IPS-11a (cell line): Measurements from ENCODE around the gene NDUFA8.

Experiments used
- H3K4me3 ChIP-seq: one replicate; pipeline ENCODE4 v1.5.1; 2013; ENCODE audit warnings: low read depth, low read length, control low read depth

The NDUFA8 gene

DNA sequence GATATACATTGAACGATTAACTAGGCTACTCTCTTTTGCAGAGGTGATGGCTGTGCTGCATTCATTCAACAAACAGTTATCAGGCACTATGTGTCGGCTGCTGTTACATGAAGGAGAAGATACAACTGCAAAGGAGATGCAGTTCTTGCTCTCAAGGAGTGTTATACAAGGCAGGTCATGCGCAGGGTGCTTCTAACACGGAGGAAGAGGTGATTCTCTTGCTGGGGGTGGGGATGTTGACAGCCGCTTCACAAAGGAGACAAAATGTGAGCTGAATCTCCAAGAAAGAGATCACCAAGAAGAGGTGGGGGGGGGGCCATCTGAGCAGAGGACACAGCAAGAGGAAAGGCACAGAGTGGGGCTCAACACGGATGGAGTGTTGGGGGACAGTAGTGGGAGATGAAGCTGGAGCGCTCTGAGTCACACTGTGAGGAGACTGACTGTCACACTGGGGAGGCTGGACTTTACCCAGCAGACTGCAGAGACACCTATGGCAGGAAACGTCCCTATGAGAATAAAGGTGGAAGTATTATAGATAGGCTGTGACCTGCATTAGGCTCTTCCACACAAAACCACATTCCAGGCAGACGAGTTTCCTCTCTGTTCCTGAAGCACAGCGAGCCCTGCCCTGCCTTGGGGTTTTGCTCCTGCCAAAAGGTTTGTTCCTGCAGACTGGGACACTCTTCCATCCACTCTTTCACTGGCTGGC, 20.9 kb downstream of the NDUFA8 start:
- H3K4me3 ChIP-seq: no peak overlapping the region

DNA sequence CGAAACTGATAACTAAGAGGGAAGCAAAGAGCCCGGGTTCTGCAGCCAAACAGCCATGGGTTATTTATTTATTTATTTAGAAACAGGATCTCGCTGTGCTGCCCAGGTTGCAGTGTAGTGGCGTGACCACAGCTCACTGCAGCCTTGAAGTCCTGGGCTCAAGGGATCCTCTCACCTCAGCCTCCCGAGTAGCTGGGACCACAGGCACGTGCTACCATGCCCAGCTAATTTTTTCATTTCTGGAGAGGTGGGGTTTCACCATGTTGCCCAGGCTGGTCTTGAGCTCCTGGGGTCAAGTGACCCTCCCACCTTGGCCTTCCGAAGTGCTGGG, 24.1 kb downstream of the NDUFA8 start:
- H3K4me3 ChIP-seq: no peak overlapping the region

DNA sequence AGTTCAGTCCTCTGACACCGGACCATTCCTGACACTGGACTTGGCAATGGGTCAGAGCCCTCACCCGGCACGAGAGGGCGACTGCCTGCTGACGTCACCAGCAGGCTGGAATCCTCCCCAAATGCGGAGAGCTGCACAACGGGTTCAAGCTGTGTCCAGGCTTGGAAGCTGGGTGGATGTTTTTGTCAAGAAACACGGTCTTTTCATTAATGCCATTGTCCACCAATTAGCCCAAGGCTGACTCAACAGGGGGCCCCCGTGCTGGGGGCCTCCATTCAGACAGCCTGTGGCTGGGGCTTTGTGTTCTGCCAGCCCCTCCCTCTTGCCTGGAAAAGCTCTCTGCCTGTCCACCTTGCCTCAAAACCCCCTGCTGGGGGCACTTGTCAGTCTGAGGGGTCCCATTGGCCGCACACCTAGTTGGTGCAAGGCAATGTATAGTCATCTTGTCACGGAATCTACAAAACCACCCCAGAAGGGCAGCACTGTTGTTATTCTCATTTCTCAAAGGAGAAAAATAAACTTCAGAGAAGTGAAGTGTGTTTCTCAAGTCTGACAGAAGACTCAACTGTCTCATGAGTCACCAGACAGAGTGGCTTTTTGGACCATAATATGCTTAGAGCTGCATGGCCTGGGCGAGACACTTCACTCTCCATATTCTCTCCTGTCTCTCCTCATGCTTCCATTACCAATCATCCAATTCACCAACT, 24.6 kb downstream of the NDUFA8 start:
- H3K4me3 ChIP-seq: no peak overlapping the region

DNA sequence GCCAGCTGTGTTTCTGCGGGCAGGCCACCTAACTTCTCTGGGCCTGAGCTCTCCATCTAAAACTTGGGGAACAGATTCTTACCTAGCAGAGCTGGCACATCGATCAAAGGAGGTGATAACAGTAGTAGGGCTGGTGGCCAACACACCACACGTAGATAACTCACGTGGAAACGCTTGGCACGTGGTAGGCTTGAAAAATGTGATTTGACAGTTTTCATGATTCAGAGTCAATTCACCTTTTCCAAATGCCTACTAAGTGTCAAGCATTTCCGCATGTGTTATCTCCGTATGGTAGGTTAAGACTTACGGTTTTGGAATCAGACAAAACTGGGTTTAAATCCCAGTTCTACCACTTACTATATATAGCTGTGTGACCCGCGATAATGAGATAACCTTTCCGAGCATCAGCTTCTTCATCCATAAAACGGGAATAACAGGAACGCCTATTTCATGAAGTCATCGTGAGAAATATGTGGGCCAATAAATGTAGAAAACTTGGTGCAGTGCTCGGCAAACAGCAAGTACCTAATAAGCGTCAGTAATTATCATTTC, 25.5 kb downstream of the NDUFA8 start:
- no peak overlapping the region for H3K4me3 ChIP-seq

DNA sequence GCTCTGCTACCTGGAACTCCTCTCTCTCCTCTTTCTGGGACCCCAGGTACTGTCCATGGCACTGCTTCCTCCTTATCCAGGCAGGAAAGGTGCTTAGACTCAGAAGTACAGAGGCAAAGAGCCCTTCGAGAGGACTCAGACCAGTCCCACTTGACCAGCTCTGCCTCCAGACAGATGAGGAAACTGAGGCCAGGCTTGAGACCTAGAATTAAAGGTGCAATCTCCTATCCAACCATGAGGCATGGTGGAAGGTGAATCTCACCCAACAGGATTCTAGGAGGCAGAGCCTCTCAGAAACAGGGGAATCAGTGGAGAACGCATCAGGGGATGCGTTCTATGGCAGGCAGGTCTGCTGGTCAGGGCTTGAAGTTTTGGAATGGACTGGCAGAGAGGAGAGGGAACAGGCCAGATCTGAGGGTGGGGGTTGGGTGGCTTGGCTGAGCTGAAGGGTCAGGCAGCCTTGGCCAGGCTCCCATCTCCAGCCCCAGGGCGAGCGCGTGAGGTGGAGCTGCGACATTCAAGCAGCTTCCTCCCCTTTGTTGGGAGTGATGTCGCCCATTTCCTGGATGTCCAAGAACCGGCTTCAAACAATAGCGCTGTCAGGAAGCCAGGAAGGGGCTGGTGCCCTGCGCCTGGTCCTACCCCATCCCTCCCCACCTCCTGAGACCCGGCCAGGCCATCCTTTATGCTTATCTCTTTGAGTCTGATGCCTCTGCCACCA, 26.2 kb downstream of the NDUFA8 start:
- H3K4me3 ChIP-seq: no peak overlapping the region

DNA sequence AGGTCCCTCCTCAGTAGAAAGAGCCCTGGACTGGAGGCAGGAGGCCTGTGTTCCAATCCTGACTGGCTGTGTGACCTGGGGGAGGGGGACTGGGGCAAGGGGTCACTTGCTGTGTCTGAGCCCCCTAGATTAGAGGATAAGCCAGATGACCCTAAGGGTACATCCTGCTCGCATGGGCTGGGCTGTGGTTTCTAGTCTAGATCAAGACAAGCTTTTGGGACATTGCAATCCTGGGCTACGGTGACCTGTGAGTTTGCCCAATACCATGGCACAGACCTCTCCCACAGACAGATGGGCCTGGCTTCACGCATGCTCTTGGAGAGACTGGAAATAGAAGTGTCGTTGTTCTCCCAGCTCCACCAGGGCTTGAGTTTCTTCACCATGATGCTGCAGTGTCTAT, 27.0 kb downstream of the NDUFA8 start:
- no peak overlapping the region for H3K4me3 ChIP-seq

DNA sequence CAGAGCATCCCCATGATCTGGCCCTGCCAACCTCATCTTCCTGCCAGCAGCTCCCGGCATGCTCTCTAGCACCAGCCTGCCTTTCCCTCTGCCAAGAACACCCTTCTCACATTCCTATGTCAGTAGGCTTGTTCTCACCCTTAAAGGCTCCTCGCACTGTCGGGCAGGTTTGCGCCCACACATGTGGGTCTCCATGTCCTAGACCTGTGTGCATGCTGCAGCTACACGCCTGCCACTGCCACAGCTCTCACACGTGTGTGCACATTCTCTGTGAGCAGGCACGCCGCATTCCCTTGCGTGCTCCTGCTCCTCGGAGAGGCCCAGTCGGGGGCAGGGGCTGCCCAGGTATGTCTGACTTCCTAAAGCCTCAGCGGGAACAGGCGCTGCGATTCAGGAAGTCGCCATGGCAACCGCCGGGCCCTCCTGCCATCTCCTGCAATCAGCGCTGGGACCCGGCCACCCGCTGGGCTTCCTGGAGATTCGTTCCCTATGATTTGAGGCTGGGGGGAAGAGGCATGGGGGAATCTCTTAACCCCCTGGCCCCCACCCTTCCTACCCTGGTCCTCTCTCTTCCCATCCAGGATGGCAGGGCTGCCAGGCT, 28.1 kb downstream of the NDUFA8 start:
- H3K4me3 ChIP-seq: no peak overlapping the region

DNA sequence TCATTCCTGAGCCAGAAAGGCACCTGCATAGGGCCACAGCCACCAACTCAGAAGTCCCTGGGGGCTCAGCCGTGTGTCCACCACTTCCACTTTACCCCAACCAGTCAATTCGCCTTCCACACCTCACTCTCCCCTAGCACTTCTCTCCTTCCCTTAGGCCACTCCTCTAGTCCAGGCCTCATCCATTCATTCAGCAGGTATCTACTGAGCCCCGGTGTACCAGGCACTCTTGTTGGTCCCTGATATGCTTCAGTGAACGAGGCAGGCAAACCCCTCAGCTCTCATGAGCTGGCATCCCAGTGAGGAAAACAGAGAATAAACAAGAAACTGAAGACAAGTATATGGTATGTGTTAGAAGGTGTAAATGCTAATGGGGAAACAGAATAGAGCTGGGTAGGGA, 28.7 kb downstream of the NDUFA8 start:
- no peak overlapping the region for H3K4me3 ChIP-seq

DNA sequence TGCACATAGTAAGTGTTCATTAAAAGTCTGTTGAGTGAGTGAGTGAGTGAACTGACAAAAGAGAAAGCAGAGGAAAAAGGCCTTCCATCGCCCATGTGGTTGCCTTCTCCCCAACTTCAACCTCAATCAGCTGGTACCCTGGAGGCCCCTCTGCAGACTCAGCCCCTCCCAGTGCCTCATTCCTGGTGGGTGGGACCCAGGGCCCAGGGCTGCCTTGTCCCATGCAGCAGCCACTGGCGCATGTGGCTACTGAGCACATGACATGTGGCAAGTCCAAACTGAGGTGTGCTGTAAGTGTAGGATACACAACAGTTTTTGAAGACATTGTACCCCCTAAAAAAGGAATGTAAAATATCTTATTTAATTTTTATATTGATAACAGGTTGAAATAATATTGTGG, 29.6 kb downstream of the NDUFA8 start:
- H3K4me3 ChIP-seq: no peak overlapping the region

DNA sequence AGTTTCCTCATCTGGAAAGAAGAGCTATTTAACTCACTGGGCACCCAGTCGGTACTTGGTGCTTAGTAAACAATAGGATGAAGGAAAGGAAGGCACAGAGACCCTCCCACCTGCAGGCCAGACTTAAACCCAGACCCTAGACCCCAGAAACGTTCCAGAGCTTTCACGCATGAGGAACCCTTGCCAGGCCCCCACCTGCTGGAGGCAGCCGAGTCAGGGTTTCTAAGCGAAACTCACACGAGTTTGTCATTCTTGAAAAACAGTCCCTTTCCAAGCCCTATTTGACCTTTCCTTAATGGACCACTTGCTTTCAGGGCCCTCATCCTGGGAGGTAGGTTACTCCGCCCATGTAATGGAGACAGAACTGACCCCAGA, 30.6 kb downstream of the NDUFA8 start:
- no peak overlapping the region for H3K4me3 ChIP-seq

DNA sequence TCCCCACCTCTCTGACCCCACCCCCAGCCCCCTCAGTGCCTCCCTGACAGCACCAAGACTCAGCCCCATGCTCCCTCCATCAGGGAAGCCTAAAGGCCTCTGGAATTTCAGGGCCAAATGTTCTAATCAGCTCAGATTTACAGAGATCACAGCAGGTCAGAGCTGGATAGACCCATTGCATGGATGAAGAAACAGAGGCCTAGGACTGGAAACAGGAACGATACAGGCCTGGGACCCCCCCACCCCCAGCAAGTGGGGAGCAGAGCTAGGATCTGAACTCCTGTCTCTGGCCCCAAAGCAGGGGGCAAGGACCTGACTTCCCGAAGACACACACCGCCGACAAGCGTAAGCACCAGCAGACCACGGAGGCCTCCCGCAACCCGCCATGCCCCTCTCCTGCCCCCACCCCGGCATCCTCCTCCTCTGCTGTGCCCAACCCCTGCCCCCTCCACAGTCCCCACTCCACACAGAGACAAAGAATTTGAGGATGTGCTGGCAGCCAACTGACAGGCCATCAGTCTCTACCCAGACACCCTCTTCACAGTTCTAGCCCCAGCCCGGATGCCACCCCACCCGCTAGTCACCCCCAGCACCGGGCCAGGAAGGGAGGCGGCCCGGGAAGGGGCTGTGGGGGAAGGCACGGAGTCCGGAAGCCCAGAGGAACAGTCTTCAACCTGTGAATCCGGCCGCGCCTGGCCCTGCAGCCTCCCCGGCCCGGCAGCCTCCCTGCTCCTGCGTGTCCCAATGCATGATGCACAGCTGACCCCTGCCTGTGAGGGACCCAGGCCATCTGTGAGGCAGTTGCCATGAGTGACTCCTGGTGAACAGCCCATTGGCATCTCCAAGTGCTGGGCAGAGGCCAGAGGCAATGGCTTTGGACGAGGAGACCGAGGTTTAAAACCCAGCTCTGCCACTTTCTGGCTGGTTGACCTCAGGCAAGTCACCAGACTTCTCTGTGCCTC, 31.3 kb downstream of the NDUFA8 start:
- H3K4me3 ChIP-seq: no peak overlapping the region

DNA sequence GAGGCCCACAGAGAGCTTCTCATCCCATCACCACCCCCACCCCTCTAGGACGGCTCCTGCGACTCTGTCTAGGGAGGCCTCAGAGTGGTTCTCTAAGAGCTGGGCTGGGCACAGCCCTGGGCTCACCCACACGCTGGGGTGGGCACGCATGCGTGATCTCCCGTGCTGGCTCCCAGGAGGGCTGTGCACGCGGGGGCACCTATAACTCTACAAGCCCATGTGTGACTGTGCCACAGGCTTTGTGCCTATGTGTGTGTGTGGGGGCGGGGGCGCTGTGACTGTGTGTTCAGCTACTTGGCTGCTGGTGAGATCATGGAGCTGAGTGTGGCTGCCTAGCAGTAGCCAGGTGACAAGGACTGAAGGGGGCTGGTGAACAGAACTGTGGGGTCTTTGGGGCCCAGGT, 32.2 kb downstream of the NDUFA8 start:
- no peak overlapping the region for H3K4me3 ChIP-seq

DNA sequence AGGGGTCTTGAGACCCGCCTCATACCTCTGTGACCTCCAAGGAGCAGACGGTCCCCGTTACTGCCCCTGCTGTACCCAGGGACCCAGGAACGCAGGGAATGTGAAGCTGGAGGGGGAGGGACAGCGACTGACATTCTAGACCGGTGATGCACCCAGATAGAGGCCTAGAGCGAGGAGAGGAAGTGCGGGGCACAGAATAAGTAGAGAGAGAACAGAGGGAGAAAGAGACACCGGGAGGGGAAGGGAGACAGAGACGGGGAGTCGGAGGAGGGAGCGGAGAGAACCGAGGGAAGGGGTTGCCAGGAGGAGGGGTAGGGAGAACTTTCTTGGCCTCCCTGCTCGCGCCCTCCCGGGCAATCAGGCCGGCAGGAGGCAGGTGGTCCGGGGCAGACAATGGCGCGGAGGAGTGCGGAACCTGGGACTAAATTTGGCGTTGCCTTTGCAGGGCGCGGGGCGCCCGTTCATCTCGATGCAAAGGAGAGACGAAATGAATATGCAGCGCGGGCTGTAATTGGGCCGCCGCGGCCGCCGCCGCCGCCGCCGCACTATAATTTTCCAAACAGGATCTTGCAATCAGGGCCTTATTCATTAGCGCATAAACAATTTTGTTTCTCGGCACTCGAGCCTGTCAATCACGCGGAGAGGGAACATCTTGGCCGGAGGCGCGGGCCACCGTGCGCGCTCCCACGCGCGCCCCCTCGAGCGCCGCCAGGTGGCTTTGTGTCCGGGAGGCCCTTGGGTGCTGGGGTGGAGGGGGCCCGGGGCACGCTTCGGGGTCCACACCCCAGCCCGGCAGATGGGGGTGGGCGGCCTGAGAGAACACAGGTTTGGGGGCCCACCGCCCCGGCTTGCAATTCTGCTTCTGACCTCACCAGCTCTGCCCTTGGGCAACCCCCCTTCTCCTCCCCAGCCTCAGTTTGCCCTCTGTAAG, 33.0 kb downstream of the NDUFA8 start:
- H3K4me3 ChIP-seq: peak overlapping the region; percentile 45

DNA sequence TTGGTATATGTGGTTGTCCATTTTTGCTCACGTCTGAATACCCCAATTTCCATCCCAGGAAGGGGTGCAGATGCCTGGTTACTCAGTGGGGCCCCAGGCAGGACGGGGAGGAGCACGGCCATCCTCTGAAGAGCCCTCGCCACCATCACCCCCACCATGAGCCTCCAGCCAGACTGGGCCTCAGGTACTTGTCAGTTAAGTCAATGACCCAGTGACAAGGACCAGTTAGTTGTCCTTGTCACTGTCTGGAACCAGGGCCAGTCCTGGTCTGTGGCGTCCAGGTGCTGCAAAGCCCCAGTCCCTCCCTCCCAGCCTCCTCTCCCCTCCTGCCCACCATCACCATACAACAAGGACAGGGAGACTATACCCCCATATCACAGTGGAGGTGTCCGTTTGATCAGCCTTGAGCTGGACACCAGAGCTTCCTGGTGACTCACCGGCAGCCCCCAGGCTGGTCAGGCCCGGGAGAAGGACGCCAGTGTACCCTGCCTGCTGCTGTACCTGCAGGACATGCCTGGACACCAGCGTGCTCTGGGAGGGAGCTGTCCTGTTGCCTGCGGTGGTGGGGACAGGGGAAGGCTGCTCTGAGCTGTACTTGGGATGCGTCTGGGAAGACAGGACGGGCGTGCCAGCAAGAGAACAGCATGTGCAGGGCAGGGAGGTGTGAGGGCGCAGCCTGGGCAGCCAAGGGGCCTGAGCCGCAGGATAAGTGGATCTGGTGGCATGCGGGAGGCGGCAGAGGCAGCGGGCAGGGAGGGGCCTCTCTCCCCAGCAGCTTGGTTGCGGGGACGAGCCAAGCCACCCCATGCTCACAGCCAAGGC, 33.9 kb downstream of the NDUFA8 start:
- H3K4me3 ChIP-seq: peak overlapping the region; percentile 45

DNA sequence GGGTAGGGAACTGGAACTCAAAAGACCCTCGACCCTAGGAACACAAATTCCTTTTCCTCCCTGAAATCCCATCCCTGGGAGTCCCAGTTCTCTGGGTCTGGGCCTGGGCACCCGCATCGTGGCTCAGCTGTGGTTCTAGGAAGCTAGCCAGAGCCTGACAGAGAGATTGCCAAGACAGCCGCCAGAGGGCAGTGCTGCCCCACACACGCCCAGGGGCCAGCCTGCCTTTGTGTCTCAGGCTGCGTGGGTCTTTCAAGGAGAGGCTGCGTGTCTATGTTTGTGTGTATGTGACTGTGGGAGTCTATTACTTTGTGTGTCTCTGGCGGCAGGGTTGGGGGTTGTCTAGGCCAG, 34.4 kb downstream of the NDUFA8 start:
- H3K4me3 ChIP-seq: no peak overlapping the region

DNA sequence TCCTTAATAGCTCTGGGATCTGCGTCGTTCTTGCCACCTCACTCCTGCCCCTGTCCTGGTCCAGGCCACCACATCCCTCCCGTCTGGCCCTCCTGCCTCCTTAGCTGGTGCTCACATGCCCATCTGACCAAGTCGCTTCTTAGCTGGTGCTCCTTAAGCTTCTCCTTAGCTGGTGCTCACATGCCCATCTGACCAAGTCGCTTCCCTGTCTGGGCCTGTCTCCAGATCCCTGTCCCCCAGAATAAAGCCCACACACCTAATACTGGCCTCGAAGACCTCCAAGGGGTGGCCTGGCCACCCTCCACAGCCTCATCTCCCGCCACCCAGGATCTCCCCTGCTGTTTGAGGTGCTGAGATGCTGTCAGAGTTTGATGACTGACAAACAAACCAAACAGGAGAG, 35.1 kb downstream of the NDUFA8 start:
- H3K4me3 ChIP-seq: no peak overlapping the region

DNA sequence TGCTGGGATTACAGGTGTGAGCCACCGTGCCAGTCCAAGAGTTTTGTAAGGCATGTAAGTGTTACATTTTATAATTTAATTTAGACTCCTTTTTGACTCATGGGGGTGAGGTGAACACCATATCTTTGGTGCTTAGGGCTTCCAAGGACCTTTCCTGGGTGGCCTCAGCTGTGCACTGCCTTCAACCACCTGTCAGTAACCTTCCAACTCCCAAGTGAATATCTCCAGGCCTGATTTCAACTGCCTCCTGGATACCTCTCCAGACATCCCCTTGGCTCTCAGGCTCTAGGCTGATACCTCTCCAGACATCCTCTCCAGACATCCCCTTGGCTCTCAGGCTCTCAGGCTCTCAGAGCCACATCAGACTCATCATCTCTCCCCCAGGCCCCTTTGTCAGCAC, 35.5 kb downstream of the NDUFA8 start:
- H3K4me3 ChIP-seq: no peak overlapping the region

DNA sequence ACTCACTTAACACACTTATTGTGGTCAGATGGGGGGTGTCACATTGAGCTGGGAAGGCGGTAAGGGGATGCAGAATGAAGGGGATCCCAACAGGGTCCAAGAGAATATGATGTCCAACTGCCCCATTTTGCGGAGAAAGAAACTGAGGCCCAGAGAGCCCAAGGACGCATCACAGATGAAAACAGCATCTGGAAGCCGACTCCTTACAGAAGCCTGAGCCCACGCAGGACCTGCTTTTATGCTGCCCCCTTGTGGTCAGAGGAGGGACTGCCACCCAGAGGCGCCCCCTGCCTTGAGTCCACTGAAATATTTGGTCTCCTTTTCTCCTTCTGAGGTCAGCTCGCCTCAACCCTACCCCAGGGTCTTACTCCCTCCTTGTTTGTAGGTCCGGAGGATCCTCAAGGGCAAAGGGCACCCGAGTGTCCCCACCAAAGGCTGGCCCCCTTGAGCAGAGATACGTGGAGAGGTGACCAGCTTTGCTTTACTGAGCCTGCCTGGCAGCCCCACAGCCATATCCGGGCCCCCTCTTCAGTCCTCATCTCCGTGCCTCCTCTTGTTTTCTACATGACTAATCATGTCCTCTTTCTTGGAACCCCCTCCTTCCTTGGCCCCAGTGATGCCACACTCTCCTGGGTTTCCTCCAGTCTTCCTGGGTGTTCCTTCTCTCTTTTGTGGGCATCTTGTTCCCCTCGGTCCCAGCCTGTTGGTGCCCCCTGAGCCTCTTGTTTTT, 36.5 kb downstream of the NDUFA8 start:
- H3K4me3 ChIP-seq: no peak overlapping the region
